COR-L47 (cell line): ENCODE data around the gene PRELP.

Experiments
- DNase-seq: peaks from one replicate; lab custom pipeline; 2025; lab: John Stamatoyannopoulos, UW

The PRELP gene

GRCh38 chr1:203478986-203479385 lies 3.4 kb downstream of the PRELP start:
- DNase-seq: no peak

GRCh38 chr1:203479646-203480045 lies 4.0 kb downstream of the PRELP start:
- DNase-seq: no peak

GRCh38 chr1:203480084-203480483 lies 4.5 kb downstream of the PRELP start:
- no peak for DNase-seq

- peak; percentile 84 for DNase-seq
Measured at GRCh38 chr1:203480525-203481084, 5.0 kb downstream of the PRELP start.

GRCh38 chr1:203481196-203481595 lies 5.6 kb downstream of the PRELP start:
- DNase-seq: no peak

- no peak for DNase-seq
Measured at GRCh38 chr1:203486618-203487370, 11.2 kb downstream of the PRELP start.

- no peak for DNase-seq
Measured at GRCh38 chr1:203488539-203488938, 12.9 kb downstream of the PRELP start.

- DNase-seq: no peak
Measured at GRCh38 chr1:203490607-203491006, 15.0 kb downstream of the PRELP start.

- DNase-seq: no peak
Measured at GRCh38 chr1:203491664-203492063, 16.1 kb downstream of the PRELP start.

GRCh38 chr1:203492082-203492747 lies 16.6 kb downstream of the PRELP start:
- DNase-seq: no peak

- DNase-seq: no peak
Measured at GRCh38 chr1:203492748-203493130, 17.1 kb downstream of the PRELP start.

- DNase-seq: no peak
Measured at GRCh38 chr1:203493901-203494300, 18.3 kb downstream of the PRELP start, which contains the start of gene OPTC. Gene OPTC (plus strand): TSS chr1:203494153. CDS start chr1:203496006, 1,853 bp downstream.

- DNase-seq: no peak
Measured at GRCh38 chr1:203495845-203496244, 20.2 kb downstream of the PRELP start.

GRCh38 chr1:203497269-203497777 lies 21.7 kb downstream of the PRELP start:
- DNase-seq: no peak

GRCh38 chr1:203499643-203500278 lies 24.2 kb downstream of the PRELP start:
- no peak for DNase-seq

- DNase-seq: no peak
Measured at GRCh38 chr1:203500279-203500678, 24.7 kb downstream of the PRELP start.

GRCh38 chr1:203503836-203504235 lies 28.2 kb downstream of the PRELP start:
- DNase-seq: no peak

GRCh38 chr1:203504400-203505250 lies 29.0 kb downstream of the PRELP start:
- peak; percentile 70 for DNase-seq

GRCh38 chr1:203505526-203506204 lies 30.1 kb downstream of the PRELP start:
- no peak for DNase-seq

GRCh38 chr1:203506858-203507626 lies 31.4 kb downstream of the PRELP start:
- no peak for DNase-seq
